Stimulated activated CD4-positive, alpha-beta T cell treated with anti-CD3 and anti-CD28 coated beads, Interleukin-1b, Interleukin-23, amount 100 ng/mL, for 24 hours (primary cell): ENCODE results near the gene CAPN7.

ENCODE experiments used
- DNase-seq, 4 experiments: peaks; one replicate each; pipeline ENCODE4 v3.0.0-alpha.2; 2020; ENCODE audit warnings: low read depth in 4 of 4, low spot score in 1 of 4

CAPN7 gene

DNA sequence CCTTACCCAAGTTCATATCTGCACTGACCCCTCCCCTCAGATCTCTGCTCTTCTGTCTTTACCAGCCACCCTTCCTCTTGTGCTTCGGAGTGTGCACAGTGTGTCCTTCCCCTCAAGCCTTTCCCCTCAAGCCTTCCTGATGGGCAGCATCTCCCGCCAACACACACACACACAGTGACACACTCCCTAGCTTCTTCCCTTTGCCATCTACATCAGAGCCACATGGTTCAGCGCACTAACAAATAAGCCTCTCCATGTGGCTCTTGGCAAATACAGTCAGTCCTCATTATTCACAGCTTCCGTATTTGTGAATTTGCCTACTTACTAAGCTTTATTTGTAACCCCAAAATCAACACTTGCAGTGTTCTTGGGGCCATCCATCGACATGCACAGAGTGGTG is 88.9 kb downstream of the CAPN7 start:
- no peak for DNase-seq

DNA sequence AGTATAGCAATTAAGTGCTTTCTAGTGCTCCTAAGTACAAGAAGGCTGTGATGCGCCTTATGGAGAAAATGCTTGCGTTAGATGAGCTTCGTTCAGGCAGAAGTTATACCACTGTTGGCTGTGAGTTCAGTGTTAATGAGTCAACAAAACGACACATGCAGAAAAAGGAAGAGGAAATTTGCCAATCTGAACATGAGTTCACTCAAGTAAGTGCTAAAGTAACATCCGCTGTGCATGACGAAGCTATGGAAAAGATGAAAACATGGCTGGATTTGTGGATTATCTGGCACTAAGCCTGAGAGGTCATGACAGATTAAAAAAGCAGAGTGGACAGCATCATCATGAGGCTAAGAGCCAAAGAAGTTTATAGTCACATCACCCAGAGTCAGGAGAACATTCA is 89.5 kb downstream of the CAPN7 start:
- DNase-seq = no peak

DNA sequence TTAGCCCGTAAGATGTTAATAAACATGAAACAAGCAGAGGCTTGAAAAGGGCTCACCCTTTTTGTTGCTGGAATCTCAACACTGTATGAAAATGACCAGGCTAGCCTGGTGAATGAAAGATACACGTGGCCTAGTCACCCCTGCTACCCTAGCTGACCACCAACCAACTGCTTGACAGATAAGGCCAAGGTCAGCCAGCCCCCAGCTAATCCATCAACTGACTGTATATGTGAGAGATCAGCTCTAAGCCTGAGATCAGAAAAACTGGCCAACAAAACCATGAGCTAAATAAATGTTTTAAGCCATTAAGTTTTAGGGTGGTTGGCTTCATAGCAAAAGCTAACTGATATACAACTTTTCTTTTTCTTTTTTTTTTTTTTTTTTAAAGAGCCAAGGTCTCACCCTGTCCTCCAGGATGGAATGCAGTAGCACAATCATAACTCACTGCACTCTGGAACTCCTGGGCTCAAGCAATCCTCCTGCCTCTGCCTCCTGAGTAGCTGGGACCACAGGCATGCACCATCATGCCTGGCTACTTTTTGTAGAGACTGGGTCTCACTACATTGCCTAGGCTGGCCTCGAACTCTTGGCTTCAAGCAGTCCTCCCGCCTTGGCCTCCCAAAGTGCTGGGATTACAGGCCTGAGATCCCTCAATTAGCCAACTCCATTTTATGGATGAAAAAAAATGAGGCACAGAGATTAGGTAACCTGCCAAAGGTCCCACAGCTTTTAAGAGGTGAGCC is 91.7 kb downstream of the CAPN7 start:
- no peak for DNase-seq

DNA sequence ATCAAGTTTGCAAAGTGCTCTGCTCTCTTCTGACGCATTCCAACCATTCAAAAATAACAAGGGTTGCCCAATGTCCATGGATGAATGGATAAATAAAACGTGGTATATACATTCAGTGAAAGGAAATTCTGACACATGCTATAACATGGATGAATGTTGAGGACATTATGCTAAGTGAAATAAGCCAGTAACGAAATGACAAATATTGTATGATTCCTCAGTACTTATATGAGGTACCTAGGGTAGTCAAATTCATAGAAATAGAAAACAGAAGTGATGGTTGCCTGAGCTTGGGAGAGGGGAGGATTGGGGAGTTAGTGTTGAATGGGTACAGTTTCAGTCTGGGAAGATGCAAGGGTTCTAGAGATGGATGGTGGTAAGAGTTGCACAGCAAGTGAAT is 92.5 kb downstream of the CAPN7 start:
- DNase-seq = no peak

DNA sequence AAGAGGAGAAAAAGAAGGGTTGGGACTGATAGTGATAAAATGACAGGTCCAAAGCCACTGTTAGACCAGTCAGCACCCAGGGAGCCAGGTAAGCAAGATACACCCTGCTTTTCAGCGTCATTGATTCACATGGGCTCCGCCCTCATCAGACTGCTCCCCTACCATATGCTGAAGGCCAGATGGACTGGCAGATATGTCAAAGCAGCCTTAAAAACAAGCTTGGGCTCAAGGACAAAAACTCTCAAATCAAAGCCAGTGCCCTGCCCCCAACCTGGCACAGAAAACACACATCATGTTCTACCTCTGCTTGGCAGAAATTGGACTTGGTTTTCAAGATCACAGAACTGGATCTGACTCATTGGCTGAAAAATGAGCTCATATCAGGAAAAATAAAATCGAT is 93.0 kb downstream of the CAPN7 start:
- DNase-seq = no peak

DNA sequence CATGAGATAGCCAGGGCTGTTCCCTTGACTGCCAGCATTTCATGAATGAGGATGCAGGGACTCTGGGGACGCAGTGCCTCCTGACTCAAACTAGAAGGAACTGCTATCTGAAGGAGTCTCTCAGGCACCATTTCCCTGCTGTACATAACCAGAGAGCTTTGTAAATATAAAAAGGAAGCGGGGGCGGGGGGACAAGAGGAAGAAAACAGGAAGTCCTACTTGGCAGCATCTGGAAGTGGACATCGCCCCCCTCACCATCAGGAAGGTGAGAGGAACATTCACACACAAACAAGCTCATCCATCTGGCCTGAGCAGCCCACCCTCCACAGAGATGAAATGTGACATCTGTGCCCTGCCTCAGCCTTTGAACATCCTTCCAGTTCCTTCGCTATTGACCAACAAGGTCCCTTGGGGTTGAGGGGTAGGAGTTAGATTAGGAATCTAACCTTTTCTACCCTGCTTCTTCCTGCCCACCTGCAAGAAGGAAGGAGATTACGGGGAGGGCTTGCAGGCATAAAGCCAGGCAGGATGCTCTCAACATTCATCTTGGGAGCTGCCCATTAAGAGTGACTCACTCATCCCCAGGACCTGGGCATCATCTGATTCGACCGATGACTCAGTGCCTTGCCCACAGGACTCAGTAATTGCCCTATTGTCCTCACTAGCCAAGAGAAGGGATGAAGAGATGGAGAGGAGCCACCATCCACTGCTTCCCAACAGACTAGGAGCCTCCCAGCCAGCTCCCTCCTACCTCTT is 94.5 kb downstream of the CAPN7 start:
- DNase-seq = no peak

DNA sequence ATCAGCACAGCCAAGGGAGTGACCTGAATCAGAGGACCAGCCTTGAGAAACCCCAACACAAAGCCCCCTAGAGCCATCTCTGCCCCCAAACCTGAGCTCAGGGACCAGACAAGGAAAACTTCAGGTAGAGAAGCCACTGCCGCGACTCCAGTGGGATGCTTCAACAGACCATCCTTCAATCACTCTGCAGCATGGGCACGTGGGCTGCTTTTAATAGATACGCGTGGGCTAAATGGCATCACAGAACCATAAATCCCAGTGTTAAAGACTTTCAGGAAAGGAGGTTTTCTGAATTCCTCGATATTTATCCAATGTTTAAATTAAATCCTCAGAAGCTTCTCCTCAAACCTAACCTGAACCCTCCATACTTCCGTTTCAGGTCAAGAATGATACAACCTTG is 95.7 kb downstream of the CAPN7 start:
- DNase-seq = no peak
